ENCODE data around the gene UTS2. TPM values are rescaled to one million over a fixed set of nuclear protein-coding genes. Genes with fewer than 3 reads are reported as not detected.

The UTS2 gene
- total and polyA plus RNA-seq, 5 experiments from 2014 or later = 0.33 to 2.2 TPM; not detected in 3

Other genes starting within 250 kb of the UTS2 start
- gene VAMP3, start 81.8 kb downstream of the UTS2 start, total RNA-seq = 10 to 100 TPM; 52.2 to 53.7 TPM
- 10 to 100 TPM; 30.4 to 32.4 (median 31.3) TPM for gene VAMP3, start 81.8 kb downstream of the UTS2 start, polyA plus RNA-seq
- gene PER3, start 68.8 kb downstream of the UTS2 start, total RNA-seq = 1 to 10 TPM; 5.5 to 5.7 TPM
- gene PER3, start 68.8 kb downstream of the UTS2 start, polyA plus RNA-seq = 1 to 10 TPM; 2.8 to 3.5 (median 3.3) TPM
- under 1 TPM; 0.05 to 0.25 TPM for gene TNFRSF9, start 87.8 kb upstream of the UTS2 start, total RNA-seq
- gene TNFRSF9, start 87.8 kb upstream of the UTS2 start, polyA plus RNA-seq = 1 to 10 TPM in 1 of 3 donors, under 1 TPM in 2; 0.15 to 5.1 (median 0.24) TPM
- 100 to 1,000 TPM; 110 to 113 TPM for gene PARK7, start 108.6 kb upstream of the UTS2 start, total RNA-seq
- gene PARK7, start 108.6 kb upstream of the UTS2 start, polyA plus RNA-seq = 100 to 1,000 TPM; 318 to 348 (median 345) TPM
- 1 to 10 TPM; 1.0 to 2.1 TPM for gene ERRFI1, start 173.2 kb upstream of the UTS2 start, total RNA-seq
- under 1 TPM in 2 of 3 donors, not detected in 1; 0.28 to 0.42 TPM for gene ERRFI1, start 173.2 kb upstream of the UTS2 start, polyA plus RNA-seq